HG03558 (cell line): Measurements from ENCODE around the gene PLA2G4C.

Source experiments
- ATAC-seq: cut with Tn5 transposase; IDR thresholded peaks from one replicate; pipeline ENCODE4 v1.9.1; 2021; ENCODE audit warnings: moderate number of reproducible peaks; ENCODE audit not compliant: unreplicated experiment; ENCODE audit errors: extremely low read depth

PLA2G4C gene

GRCh38 chr19:48110350-48110966, at the start of gene PLA2G4C:
PLA2G4C (minus strand) TSS chr19:48110817; CDS start chr19:48106529, 4,288 bp downstream.
- no peak for ATAC-seq

GRCh38 chr19:48158210-48158790, 47.7 kb upstream of the PLA2G4C start:
- ATAC-seq = no peak

- no peak for ATAC-seq
Measured at GRCh38 chr19:48154003-48154402, 43.4 kb upstream of the PLA2G4C start.

GRCh38 chr19:48152551-48152950, 41.9 kb upstream of the PLA2G4C start:
- ATAC-seq = no peak

- no peak for ATAC-seq
Measured at GRCh38 chr19:48149430-48149829, 38.8 kb upstream of the PLA2G4C start.

GRCh38 chr19:48148576-48148975, 38.0 kb upstream of the PLA2G4C start:
- ATAC-seq = no peak

- no peak for ATAC-seq
Measured at GRCh38 chr19:48147597-48148175, 37.1 kb upstream of the PLA2G4C start.

- ATAC-seq = no peak
Measured at GRCh38 chr19:48139053-48139452, 28.4 kb upstream of the PLA2G4C start.

- no peak for ATAC-seq
Measured at GRCh38 chr19:48137411-48137810, 26.8 kb upstream of the PLA2G4C start.

GRCh38 chr19:48136547-48136946, 25.9 kb upstream of the PLA2G4C start:
- ATAC-seq = no peak

- no peak for ATAC-seq
Measured at GRCh38 chr19:48135411-48135810, 24.8 kb upstream of the PLA2G4C start.

GRCh38 chr19:48133094-48133493, 22.5 kb upstream of the PLA2G4C start:
- no peak for ATAC-seq

- no peak for ATAC-seq
Measured at GRCh38 chr19:48127561-48127960, 16.9 kb upstream of the PLA2G4C start.

- no peak for ATAC-seq
Measured at GRCh38 chr19:48123907-48124651, 13.5 kb upstream of the PLA2G4C start.

GRCh38 chr19:48122421-48122820, 11.8 kb upstream of the PLA2G4C start:
- ATAC-seq = no peak

- no peak for ATAC-seq
Measured at GRCh38 chr19:48121909-48122371, 11.3 kb upstream of the PLA2G4C start.

- no peak for ATAC-seq
Measured at GRCh38 chr19:48121066-48121465, 10.4 kb upstream of the PLA2G4C start.

GRCh38 chr19:48120505-48120904, 9.9 kb upstream of the PLA2G4C start:
- no peak for ATAC-seq

- no peak for ATAC-seq
Measured at GRCh38 chr19:48118131-48118517, 7.5 kb upstream of the PLA2G4C start.

GRCh38 chr19:48117515-48118130, 7.0 kb upstream of the PLA2G4C start:
- ATAC-seq = no peak
